NCI-H1048 (cell line): ENCODE data around the gene SREBF1.

Source experiments
- DNase-seq: peaks from one replicate; lab custom pipeline; 2025; lab: John Stamatoyannopoulos, UW

SREBF1 gene

DNA sequence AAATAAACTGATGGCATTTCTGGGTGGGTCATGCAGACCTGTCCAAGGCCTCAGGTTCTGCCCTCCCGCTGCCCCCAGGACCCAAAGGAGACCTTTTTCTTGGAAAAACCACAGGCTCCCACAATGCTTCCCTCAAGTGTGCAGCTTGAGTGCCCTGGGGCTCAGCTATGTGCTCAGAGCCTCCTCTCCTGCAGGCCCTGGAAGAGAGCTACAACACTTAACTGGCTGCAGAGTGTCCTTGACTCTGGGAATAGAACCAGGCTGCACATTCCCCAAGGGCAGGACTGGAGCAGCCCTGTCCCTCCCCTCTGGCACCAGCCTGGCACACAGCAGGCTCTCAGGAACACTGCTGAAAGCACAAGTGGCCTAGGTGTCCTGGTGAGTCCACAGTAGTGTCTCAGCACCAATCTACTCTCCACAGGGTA lies 4.8 kb upstream of the SREBF1 start:
- no peak for DNase-seq

DNA sequence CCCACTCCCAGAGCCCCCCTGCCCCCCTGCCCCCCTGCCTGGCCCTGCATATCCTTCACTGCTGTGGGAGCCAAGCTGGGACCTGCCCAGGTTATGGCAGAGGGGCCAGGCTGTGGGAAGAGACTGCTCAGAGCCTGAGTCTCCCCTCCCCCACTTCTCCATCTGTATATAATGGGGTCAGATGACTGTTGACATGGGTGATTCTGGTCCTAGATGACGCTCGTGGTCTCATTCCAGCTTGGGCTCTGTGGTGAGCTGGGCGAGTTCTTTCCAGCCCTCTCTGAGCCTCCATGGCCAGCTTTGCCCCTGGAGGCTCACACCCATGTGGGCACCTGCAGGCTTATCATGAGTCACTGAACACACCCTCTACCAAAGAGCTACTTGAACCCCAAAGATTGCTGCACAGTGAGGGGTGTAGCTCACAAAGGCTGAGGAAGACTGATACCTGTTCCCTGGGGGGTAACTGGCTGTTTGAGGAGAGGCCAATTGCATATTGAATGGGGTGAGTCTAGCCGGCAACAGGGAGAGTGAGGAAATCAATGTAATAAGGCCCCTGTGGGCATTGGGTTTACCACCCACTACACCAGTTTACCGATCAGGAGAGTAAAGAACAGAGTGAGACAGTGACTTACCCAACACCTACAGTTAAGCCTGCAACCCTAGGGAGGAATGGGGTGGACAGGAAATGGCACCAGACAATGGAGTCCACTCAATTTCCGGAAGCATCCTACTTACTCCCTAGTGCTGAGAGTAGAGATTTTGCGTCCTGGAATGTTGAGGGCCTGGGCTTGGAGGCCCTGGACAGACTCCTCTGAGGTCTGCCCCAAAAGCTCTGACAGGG lies 4.2 kb upstream of the SREBF1 start:
- DNase-seq: no peak

DNA sequence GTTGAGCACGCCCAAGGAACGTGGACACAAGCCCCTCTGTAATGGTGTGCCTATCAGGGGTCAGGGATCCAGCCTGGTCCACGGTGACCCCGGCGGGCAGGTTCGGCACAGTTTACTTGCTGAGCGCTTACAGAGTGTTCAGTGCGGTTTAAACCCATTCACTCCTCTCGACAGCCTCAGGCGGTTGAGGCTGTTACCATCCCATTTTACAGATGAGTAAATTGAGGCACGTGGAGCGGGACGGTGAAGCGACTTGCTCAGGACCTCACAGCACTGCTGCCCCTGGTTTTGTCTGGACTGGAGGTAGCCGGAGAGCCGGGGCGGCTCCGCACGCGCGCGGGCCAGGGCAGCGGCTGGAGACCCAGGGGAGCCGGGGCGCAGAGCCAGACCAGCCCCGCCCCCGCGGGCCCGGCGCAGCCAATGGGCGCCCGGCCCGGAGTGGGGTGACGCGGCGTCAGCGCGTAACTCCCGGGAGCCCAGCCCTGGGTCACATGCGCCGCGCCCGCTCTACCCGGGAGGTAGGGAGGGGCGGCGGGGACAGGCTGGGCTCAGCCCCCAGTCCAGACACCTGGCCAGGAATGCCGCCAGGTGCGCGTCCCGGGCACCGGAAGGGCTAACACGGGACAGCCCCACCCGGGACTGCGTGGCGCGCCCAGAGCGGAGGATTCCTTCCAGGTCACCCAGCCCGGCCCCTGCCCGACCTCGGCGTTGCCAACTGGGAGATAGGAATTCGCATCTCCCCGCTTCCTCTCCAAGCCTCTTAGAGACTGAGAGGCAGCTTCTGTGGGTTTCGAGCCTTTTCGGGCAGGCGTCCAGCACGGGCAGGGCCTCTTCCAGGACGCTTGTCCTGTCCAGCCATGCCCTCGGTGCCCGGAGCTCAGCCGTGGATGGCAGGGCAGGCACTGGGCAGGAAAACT lies 3.3 kb upstream of the SREBF1 start:
- DNase-seq: peak; percentile 79

DNA sequence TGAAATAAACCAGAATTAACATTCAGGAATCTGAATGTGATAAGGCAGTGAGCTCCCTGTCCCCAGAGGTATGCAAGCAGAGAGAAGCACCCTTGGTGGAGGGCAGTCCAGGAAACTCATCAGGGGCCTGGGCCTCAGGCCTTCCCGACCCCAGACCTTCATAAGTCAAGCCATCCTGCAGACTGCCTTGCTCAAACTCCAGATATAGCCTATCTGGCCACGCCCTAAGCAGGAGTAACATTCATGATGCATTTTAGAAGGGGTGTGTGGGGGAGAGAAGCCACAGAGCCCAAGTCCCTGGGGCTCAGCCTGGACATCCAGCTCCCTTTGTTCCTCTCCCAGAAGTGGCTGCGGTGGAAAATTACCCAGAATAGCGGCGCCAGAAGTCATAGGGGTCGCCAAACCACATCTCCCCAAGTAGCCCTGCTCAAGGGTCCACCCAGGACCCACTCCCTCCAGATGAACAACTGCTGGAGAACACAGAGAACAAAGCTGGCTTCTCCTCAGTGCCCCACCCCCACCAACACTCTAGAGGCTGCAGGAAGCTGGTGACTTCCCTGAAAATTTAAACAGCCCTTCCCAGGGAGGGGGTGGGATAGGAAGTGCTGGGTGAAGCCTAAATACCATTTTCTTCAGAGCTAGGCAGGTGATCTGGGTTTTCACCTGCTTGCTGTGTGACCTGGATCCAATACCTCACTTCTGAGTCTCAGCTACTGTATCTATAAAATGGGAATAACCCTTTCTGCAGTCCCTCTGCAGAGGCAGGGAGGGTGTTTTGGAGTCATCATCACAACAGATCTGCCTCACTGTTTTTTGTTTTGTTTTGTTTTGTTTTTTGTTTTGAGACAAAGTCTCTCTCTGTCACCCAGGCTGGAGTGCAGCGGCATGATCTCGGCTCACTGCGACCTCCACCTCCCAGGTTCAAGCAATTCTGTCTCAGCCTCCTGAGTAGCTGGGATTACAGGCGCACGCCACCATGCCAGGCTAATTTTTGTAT lies 1.5 kb upstream of the SREBF1 start:
- DNase-seq: no peak

DNA sequence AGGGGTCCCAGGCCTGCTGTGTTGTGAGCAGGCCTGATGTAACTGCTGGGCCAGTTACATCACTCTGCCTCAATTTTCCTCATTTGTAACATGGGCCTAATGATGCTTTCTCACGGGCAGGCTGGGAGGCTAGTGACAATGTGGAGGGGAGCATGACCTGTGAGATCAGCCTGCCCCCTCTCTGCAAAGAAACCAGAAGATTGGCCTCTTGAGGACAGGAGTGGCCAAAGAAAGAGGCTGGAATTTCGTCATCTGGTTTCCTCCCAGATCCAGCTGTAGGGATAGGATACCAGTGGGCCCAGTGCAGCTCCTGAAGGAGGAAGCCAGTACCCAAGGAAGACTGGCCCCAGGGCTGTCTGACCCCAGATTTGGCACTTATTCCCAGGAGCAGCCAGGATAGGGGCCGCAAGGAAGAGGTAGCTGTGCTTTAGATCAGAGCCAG lies 615 bp upstream of the SREBF1 start:
- no peak for DNase-seq

DNA sequence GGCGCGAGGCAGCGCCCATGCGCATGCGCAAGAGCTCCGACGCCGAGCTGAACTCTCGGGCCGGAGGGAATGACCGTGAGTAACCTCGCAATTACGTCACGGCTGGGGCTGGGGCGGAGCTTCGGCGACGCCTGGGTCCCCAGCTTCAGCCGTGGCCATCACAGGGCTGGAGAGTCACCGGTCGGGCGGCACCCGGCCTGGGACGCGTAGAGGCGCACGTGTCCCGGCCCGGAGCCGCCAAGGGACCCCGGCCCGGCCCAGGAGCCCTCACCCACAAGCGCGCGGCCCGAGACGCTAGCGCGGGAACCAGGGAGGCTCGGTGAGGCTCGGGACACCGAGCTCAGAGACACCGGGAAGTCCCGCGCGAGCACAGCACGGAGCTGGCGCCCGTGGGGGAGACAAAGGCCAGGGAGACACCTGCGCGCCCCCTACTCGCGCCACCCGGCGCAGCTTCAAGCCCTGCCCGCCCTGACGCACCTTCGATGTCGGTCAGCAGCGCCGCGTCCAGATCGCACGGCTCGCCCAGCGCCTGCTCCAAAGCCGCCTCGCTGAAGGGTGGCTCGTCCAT lies 452 bp downstream of the SREBF1 start:
- DNase-seq: peak; percentile 94

DNA sequence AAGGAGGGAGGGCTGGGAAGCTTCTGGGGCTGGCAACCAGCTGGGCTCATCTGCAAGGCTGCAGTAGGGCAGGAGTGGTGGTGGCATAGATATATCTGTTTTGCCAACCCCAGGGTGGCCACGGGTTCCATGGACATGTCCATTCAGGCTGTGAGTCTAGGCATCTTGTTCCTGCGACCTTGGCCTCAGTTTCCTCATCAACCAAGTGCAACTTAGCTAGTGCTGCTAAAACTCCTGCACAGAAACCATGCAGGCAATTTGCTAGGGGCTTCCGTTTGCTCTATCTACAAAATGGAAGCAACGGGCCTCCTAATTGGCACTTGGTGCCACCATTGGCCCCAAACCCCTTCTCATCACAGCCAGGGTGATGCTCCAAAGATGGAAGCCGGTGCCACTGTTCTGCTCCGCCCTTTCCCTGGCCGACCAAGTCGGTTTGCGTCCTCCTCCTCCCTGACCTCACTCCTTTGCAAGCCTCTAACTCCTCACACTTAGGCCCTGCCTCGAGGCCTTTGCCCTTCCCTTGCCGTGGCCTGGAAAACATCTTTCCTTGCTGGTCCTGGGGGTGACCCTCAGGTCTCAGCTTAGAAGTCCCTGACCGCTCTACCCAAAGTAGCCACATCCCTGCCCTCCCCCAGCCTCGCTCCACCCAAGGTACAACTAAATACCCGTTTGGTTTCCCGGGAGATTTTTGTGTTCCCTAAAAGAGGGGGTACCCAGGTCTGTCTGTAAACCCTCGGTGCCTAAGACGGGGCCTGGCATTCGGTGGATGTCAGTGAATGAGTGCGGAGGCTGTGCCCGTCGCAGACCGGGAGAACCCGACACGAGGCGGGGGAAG lies 1.2 kb downstream of the SREBF1 start:
- DNase-seq: no peak

DNA sequence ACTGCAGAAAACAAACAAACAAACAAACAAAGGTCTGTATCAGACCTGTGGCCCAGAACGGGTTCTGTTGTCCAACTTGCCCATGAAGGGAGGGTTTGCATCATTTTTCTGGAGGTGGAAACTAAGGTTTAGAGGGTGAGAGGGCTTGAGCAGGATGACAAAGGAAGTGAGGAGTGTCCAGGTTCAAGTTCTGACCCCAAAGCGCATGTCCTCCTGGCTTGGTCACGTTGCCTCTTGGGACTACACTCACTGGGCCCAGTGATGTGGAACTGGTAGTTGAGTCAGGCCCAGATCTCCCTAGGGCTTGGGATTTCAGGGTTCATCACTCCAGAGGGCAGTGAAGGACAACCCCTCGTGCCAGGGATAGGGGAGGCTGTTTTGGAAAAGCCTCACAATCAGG lies 1.8 kb downstream of the SREBF1 start:
- DNase-seq: no peak

DNA sequence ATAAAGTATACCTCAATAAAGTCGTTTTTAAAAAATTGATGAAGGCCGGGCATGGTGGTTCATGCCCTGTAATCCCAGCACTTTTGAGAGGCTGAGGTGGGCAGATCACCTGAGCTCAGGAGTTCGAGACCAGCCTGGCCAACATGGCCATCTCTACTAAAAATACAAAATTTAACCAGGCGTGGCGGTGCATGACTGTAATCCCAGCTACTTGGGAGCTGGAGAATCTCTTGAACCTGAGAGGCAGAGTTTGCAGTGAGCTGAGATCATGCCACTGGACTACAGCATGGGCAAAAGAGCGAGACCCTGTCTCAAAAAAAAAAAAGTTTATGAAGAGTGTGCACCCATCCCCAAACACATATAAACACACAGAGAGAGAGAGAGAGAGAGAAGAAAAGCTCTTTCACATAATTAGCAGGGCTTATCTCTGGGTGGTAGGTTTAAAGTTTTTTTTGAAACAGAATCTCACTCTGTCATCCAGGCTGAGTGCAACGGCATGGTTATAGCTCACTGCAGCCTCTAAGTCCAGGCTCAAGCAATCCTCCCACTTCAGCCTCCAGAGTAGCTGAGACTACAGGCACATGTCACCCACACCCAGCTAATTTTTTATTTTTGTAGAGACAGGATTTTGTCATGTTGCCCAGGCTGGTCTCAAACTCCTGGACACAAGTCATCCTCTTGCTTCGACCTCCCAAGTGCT lies 3.0 kb downstream of the SREBF1 start:
- no peak for DNase-seq

DNA sequence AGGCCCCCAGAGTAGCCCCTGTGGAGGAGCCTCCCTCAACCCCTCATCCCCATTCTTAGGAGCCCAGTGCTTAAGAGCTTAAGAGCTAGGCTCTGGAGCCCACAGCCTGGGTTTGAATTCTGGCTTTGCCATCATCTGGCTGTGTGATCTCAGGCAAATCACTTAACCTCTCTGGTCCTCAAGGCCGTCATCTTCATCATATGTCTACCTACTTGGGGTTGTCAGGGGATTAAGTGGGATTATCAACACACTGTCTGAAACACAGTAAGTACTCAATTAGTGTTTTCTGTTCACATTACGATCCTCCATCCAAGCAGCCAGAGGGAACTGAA lies 4.8 kb downstream of the SREBF1 start:
- DNase-seq: no peak

DNA sequence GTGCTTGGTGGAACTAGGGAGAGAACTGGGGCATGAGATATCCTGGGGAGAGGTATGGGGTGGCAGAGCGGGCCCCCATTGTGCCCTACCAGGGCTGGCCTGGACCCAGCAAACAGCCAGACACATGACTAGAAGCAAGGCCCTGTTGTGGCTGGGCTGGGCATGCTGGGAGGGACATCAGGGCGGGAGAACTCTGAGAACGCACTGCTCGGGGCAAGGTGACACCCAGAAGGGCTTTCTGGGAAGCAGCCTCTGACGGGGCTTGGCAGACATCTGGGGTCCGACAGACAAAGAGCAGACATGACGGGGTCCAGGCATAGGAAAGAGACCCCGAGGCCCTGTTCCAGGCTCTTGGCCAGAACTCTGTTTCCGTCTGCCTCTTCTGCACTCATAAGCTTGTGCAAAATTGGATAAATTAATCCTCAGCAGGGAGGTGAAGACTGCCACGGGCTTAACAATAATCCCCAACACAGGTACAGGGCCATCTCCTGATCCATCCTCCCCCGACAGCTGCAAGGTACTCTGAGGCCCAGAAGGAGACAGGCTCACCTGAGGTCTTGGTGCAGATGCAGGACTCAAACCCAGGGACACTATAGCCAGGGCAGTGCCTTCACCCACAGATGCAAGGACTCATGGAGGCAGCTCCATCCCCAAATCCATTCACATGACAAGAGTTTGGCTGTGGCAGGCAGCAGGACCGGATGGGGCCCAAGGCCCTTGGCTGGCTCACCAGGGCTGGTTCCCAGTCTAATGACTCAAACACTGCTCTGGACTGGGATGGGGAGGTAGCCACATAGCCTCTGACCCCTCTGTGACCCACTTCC lies 5.4 kb downstream of the SREBF1 start:
- no peak for DNase-seq

DNA sequence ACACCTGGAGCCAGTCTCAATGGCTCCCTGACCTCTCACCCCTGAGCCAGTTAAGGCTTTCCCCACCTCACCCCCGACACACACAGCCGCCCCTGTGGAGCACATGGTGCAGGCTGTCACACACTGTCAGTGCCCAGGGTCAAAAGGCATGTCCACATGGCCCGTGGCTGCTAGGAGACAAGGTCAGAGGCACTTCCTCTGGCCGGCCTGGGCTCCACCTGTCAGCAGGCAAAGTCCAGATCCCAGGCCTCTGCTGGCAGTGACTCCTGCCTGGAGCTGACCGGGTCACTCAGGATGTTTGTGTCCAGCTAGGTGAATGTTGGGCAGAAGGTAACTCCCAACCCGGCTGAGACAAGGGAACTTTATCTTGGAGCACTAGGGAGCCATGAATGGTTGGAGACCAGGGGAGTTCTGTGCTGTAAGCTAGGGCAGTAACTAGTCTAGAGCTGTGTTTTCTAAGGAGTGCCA lies 6.0 kb downstream of the SREBF1 start:
- DNase-seq: no peak

DNA sequence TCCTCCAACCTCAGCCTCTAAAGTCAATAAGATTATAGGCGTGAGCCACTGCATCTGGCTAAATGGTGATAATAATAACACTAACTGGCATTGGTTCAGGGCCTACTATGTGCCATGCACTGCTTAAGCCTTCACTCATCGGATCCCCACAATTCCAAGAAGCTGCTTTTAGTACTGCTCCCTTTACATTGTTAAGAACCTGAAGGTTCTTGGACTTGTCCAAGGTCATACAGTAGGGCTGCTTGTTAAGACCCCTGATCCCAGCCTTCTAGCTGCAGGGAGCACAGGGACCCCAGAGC lies 6.6 kb downstream of the SREBF1 start:
- no peak for DNase-seq

DNA sequence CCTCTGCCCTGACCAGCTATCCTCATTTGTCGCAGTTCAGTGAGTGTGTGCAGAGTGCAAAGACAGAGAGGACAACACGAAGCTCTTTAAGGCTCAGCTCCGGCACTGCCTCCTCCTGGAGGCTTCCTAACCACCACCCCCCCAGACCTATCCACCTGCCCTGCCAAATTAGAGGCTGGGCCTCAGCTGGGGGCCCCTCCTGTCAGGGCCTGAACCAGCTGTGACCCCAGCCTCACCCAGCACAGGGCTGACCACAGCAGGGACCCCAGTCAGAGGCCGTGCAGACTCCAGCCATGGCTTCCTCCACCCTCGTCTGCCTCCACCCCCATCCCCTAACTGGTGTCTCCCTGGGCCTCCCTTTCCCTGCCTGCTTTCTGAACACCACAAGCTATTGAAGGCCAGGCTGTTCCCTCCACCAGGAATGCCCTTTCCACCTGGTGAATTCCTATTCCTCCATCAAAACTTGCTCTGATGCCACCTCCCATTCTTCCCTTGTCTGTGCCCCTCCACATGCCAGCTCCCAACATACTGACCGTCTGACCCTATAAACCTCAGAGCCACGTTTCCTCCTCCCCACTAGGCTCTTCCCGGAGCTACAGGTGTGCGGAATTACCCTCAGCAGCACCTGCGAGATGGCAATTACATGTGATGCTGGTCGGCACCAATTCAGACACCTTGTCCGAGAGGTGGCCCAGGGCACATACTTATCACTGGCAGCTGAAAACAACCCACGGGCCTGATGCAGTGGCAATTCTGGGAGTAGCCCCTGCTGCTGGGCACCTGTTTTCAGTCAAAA lies 8.8 kb downstream of the SREBF1 start:
- no peak for DNase-seq

DNA sequence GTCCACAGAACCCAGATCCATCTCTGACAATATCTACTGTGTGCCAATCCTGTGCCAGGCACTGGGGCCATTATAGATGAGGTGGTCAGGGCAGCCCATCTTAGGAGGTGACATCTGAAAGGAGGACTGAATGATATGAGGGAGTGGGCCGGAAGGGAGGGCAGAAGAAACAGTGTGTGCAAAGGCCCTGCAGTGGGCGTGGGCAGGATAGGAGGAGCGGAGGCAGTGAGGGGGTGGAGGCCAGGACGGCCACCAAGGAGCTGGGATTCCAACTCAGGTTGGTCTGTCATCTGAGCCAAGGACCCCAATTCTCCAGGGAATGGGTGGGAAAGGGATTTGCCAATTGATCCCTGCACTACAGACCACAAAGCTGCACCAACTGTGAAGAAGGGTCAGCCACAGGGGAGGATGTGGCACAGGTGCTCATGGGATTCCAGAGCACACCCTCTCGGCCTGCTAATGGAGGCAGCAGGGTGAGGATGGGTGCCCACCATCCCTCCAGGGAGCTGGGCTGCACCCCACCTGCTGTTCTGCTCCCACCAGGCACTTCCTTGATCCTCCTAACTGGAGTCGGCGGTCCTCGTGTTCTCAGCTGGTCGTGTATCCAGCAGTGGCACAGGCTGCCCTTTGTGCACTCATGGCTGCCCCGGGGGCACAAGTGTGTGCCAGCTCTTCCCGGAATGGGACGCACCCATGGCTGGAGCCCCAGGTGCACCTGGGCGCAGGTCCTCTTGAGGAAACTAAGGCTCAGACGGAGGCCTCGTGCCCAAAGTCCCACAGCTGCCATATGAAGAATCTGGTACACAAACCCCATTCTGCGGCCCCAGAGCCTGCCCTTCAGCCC lies 9.6 kb downstream of the SREBF1 start:
- no peak for DNase-seq

DNA sequence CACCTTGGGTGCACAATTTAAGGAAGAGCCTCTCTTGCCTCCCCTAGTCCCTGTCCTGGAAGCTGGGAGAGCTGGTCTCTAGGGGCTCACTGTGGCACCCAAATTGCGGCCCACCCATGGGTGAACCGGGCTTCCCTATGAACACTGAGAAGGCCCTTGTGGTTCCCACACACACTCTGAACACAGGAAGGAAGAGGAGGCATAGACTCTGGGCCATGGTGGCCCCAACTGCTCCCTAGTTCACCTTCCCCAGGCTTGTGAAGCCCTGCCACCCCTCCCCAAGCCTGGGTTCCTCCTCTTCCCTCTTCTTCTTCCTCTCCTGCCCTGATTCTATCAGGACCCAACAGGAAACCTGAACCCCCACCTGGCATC lies 10.5 kb downstream of the SREBF1 start:
- no peak for DNase-seq

DNA sequence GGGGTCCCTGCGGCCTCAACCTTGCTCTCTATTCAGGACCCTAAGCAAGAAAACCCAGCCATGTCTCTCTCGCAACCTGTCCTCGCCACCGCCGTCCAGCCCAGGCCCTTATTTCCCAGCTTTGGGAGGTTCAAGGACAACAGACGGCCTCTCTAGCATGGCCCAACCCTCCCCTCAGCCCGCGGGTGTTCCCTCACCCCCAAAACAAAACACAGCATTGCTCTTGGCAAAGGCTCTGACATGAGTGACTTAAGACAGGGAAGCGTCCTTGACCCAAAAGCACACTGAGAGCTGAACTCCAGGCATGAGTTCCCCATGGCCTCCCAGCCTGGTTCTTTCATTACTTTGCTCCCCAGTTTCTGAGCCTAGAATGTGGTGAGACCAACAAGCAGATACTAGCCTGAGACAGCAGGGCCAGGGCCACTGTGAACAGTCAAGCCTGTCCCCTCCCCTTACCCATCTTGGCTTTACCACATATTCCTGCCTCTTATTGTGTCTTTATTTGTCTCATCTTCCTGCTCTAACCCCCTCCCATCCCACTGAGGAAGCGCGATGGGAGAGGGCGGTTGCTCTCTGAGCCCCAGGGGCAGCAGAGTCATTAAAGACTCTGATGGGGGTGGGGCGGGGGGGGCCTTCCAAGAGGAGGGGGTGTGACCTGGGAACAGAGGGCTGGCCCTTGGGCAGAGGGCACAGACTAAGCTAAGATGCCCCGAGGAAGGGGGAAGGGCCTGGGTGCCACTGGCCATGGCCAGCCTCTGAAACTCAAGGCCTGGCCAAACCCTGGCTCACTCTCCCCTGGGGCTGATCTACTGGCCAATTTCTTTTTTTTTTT lies 11.8 kb downstream of the SREBF1 start:
- no peak for DNase-seq
